ENCODE data around the gene KRTAP4-6. TPM values are rescaled to one million over a fixed set of nuclear protein-coding genes. Genes with fewer than 3 reads are reported as not detected.

KRTAP4-6 gene
- total and polyA plus RNA-seq, 2 of the 4 experiments (the other 2 are of a cell fraction) = not detected

- WGBS, 2 experiments (ENCODE audit: extremely low coverage in 2 of 2, insufficient read length in 1 of 2) = no CpG with 5 or more reads among the region's 6 CpGs
- no TSS peak for BruUV-seq (replicated peaks)
- peak; percentile 59 for ATAC-seq (ENCODE audit: low read depth)
- peak overlapping the region; percentile 0; the same call in 1 of the 2 replicates for H4K5ac ChIP-seq (ENCODE audit: low read depth, low read length)
- peaks cover 6% of the 10 kb centered on the region for H3K9me1 ChIP-seq (ENCODE audit: insufficient read depth, low read length)
- H3K4ac ChIP-seq (ENCODE audit: low read depth, low read length) = peak overlapping the region; percentile 94
- no peaks in the 10 kb centered on the region for H3K36me3 ChIP-seq (ENCODE audit: control insufficient read depth, insufficient read depth, low read length)
- intact Hi-C loops (cut with micrococcal nuclease) (no loop called here), dilution Hi-C loops (cut with HindIII; ENCODE audit: low sequenced_read_pairs, unreplicated experiment) (no loop called here), in situ Hi-C loops (cut with MboI; ENCODE audit: low sequenced_read_pairs) (no loop called here)
- TF ChIP-seq CEBPB (IDR thresholded peaks at IDR 0.05; ENCODE audit: low read depth, low read length) = no peak
- 0 out of 2 replicates have a peak, but pooled peaks have one; percentile 13 for TF ChIP-seq BHLHE40 (IDR thresholded peaks at IDR 0.05; ENCODE audit: low read depth, low read length)
- peak; percentile 68 for DNase-seq
- no peak overlapping the region for H3K9ac ChIP-seq (ENCODE audit: low read depth, low read length)
- peaks cover 4% of the 10 kb centered on the region; the same call in 1 of the 2 replicates for H3K4me1 ChIP-seq (ENCODE audit: control insufficient read depth, insufficient read depth, low read length)
- no peak overlapping the region for H2AFZ ChIP-seq (replicated peaks; ENCODE audit: low read length, poor library complexity)
- H3K56ac ChIP-seq (ENCODE audit: extremely low read depth, insufficient read depth, low read length) = no peak overlapping the region
- H4K20me1 ChIP-seq (ENCODE audit: insufficient read depth, low read length) = no peaks in the 10 kb centered on the region
- peak overlapping the region; percentile 32 to 53 for H4K8ac ChIP-seq (ENCODE audit: low read depth in 2 of 2, low read length in 2 of 2)
- CTCF ChIA-PET = no interaction called here
- no peaks in the 10 kb centered on the region for H3K27me3 ChIP-seq (ENCODE audit: control insufficient read depth, insufficient read depth, low read length)
- peak overlapping the region; percentile 76; the same call in 1 of the 2 replicates for H3K18ac ChIP-seq (ENCODE audit: low read depth, low read length)
- H3K14ac ChIP-seq (replicated peaks; ENCODE audit: low read depth, low read length) = peak overlapping the region; percentile 85
- H2BK15ac ChIP-seq (ENCODE audit: low read depth, low read length) = 0 out of 3 replicates have a peak overlapping the region, but pooled peaks have one; percentile 18
- H3K27ac ChIP-seq (ENCODE audit: insufficient read depth, low read length) = no peak overlapping the region
- no peak overlapping the region for H3K4me2 ChIP-seq (ENCODE audit: low read depth, low read length)
- H3K23ac ChIP-seq (ENCODE audit: low read depth, low read length) = peak overlapping the region; percentile 79; the same call in 1 of the 2 replicates
- POLR2A ChIA-PET (ENCODE audit: unreplicated experiment) = no interaction called here
- peak overlapping the region; percentile 95 for H2BK5ac ChIP-seq (ENCODE audit: low read depth, low read length, poor library complexity, severe bottlenecking)
- H3K4me3 ChIP-seq (ENCODE audit: insufficient read depth, low read depth, low read length) = no peak overlapping the region
- no peak overlapping the region for H2AK9ac ChIP-seq (replicated peaks; ENCODE audit: low read depth, low read length, poor library complexity)
- peak overlapping the region; percentile 86 for H2BK120ac ChIP-seq (ENCODE audit: low read depth, low read length)
- peak overlapping the region; percentile 86 for H2AK5ac ChIP-seq (ENCODE audit: low read depth, low read length)
- H3K79me1 ChIP-seq (ENCODE audit: low read depth in 1 of 2, low read length in 2 of 2) = no peaks in the 10 kb centered on the region
- no peaks in the 10 kb centered on the region for H3K9me3 ChIP-seq (ENCODE audit: control insufficient read depth, insufficient read depth, low read length)
- H4K91ac ChIP-seq (ENCODE audit: insufficient read depth, low read depth, low read length) = peak overlapping the region; percentile 68
- H2BK20ac ChIP-seq (ENCODE audit: low read depth, low read length) = peak overlapping the region; percentile 95
These were observed 41.9 kb downstream of the KRTAP4-6 start for GRCh38 chr17:41098481-41098880.
